ENCODE data around the gene PRR20A.
"Not testable (repeated sequence)": the region's sequence is repeated elsewhere in the genome, so short reads cannot be mapped to it uniquely, and the experiment has no call there.

GRCh38 chr13:57166897-57167296 is 26.2 kb downstream of the PRR20A start, which contains the start of gene PRR20E:
- not testable (repeated sequence) for TF ChIP-seq CTCF (conservative IDR thresholded peaks at IDR 0.05; ENCODE audit: low read depth in 2 of 2); ZNF462 (CRISPR knock-in tag; IDR thresholded peaks at IDR 0.05); POLR2AphosphoS5 (IDR thresholded peaks at IDR 0.05; ENCODE audit: low read depth); EZH2 (IDR thresholded peaks at IDR 0.05; ENCODE audit: low read depth, unreplicated experiment); REST (IDR thresholded peaks at IDR 0.05; ENCODE audit: unreplicated experiment); CREB1 (CRISPR knock-in tag; IDR thresholded peaks at IDR 0.05; ENCODE audit: low read depth); EZH2phosphoT487 (IDR thresholded peaks at IDR 0.05; ENCODE audit: unreplicated experiment); JUNB (IDR thresholded peaks at IDR 0.05; ENCODE audit: unreplicated experiment); ETS1 (IDR thresholded peaks at IDR 0.05)

Measured in GM23338 (cell line).